HCT116 (cell line): ENCODE data around the gene CDH13. TPM values are rescaled to one million over a fixed set of nuclear protein-coding genes. Genes with fewer than 3 reads are reported as not detected.

ENCODE experiments used
- ATAC-seq: fragments of 200-7000 bp; cut with Tn5 transposase; 2 replicates; pipeline ENCODE4 v1.9.1; 2020; ENCODE audit warnings: mild to moderate bottlenecking, moderate library complexity
- BruUV-seq: library from RNA; stranded (reverse); fragments of 400-500 nt; replicated peaks from 2 replicates; lab custom pipeline; 2021; lab: Mats Ljungman, UMichigan
- CTCF ChIA-PET: fragments of 300-600 bp; sonication (Branson Sonifier 250); formaldehyde crosslinking; loops from one replicate; lab custom pipeline; 2021; ENCODE audit warnings: antibody characterized with exemption; lab: Charles Lee
- POLR2A ChIA-PET: fragments of 300-600, 350-600 bp; sonication (Branson Sonifier 250); formaldehyde crosslinking; loops from one replicate; lab custom pipeline; 2021; ENCODE audit warnings: antibody characterized with exemption; lab: Charles Lee
- RAD21 ChIA-PET, 2 experiments: fragments of 300-600 bp; sonication (Branson Sonifier 250); formaldehyde crosslinking; loops; one replicate each; lab custom pipeline; 2023; ENCODE audit warnings: low total read pairs in 2 of 2; ENCODE audit not compliant: uncharacterized antibody in 2 of 2, unreplicated experiment in 2 of 2, low non-redundant PET in 1 of 2; lab: Charles Lee
- DNase-seq: peaks from one replicate; pipeline ENCODE4 v3.0.0-alpha.2; 2010; ENCODE audit warnings: low read depth, low spot score
- H2AFZ ChIP-seq: fragments of 200-600 bp; shearing (Covaris generic), sonication (generic); 2 replicates; pipeline ENCODE4 v1.6.1; 2017; ENCODE audit warnings: low read depth, mixed run types, mixed read lengths, antibody characterized with exemption, low read length; ENCODE audit not compliant: poor library complexity, severe bottlenecking
- H3K27ac ChIP-seq: 2 replicates; pipeline ENCODE4 v1.5.1; 2012; ENCODE audit warnings: low read depth, low read length
- H3K27me3 ChIP-seq: fragments of 200-600 bp; sonication (generic); 2 replicates; pipeline ENCODE4 v1.6.1; 2016; ENCODE audit warnings: mixed run types, low read length, mixed read lengths; ENCODE audit not compliant: insufficient read depth
- H3K36me3 ChIP-seq, 2 experiments: fragments of 200-500 bp in 1 of 2; fragments of 200-600 bp in 1 of 2; sonication (Bioruptor generic) in 1 of 2; sonication (generic) in 1 of 2; 2 replicates each; pipeline versions ENCODE4 v1.5.1 to v1.6.1; 2014 to 2016; ENCODE audit warnings: low read length in 2 of 2, inconsistent platforms in 1 of 2, mixed read lengths in 1 of 2, mixed run types in 1 of 2; ENCODE audit not compliant: insufficient read depth in 2 of 2, control insufficient read depth in 1 of 2
- H3K4me1 ChIP-seq, 2 experiments: fragments of 200-600 bp in 1 of 2; sonication (generic) in 1 of 2; 2 replicates each; pipeline versions ENCODE4 v1.5.1 to v1.6.1; 2012 to 2017; ENCODE audit warnings: low read length in 2 of 2, inconsistent platforms in 1 of 2, mild to moderate bottlenecking in 1 of 2, mixed read lengths in 1 of 2, mixed run types in 1 of 2, moderate library complexity in 1 of 2; ENCODE audit not compliant: insufficient read depth in 2 of 2, control insufficient read depth in 1 of 2
- H3K4me2 ChIP-seq: fragments of 200-600 bp; sonication (generic); 2 replicates; pipeline ENCODE4 v1.6.1; 2017; ENCODE audit warnings: mixed run types, low read length, mixed read lengths
- H3K4me3 ChIP-seq, 2 experiments: fragments of 200-600 bp in 1 of 2; sonication (generic) in 1 of 2; replicated peaks in 1 of 2; 2 replicates each; pipeline ENCODE4 v1.5.1; 2011 to 2016; ENCODE audit warnings: low read length in 2 of 2, control low read depth in 1 of 2, low read depth in 1 of 2, mild to moderate bottlenecking in 1 of 2, mixed read lengths in 1 of 2, mixed run types in 1 of 2
- H3K79me2 ChIP-seq: fragments of 200-600 bp; sonication (generic); 2 replicates; pipeline ENCODE4 v1.6.1; 2017; ENCODE audit warnings: mild to moderate bottlenecking, mixed run types, low read length, moderate library complexity, mixed read lengths; ENCODE audit not compliant: insufficient read depth
- H3K9ac ChIP-seq: fragments of 200-600 bp; sonication (generic); 2 replicates; pipeline ENCODE4 v1.6.1; 2016; ENCODE audit warnings: low read length, mixed read lengths
- H3K9me2 ChIP-seq: fragments of 200-600 bp; sonication (generic), shearing (Covaris generic); 2 replicates; pipeline ENCODE4 v1.6.1; 2017; ENCODE audit warnings: mixed run types, mild to moderate bottlenecking, moderate library complexity; ENCODE audit not compliant: insufficient read depth
- H3K9me3 ChIP-seq, 2 experiments: fragments of 200-500 bp in 1 of 2; fragments of 200-600 bp in 1 of 2; sonication (Bioruptor generic) in 1 of 2; sonication (generic) in 1 of 2; 2 replicates each; pipeline ENCODE4 v1.6.1; 2014 to 2017; ENCODE audit warnings: low read length in 2 of 2, mixed read lengths in 2 of 2, inconsistent platforms in 1 of 2, low read depth in 1 of 2, mild to moderate bottlenecking in 1 of 2, mixed run types in 1 of 2, moderate library complexity in 1 of 2; ENCODE audit not compliant: control insufficient read depth in 1 of 2, insufficient read depth in 1 of 2
- H4K20me1 ChIP-seq: fragments of 200-600 bp; sonication (generic), shearing (Covaris generic); 2 replicates; pipeline ENCODE4 v1.6.1; 2017; ENCODE audit warnings: mixed run types, mild to moderate bottlenecking, moderate library complexity; ENCODE audit not compliant: insufficient read depth
- CBX3 ChIP-seq: IDR thresholded peaks from 2 replicates; pipeline ENCODE4 v1.6.1; 2012; ENCODE audit warnings: low read depth
- CEBPB ChIP-seq: IDR thresholded peaks from 2 replicates; pipeline ENCODE4 v1.6.1; 2012; ENCODE audit warnings: low read depth
- EGR1 ChIP-seq: IDR thresholded peaks from 2 replicates; pipeline ENCODE4 v1.6.1; 2012; ENCODE audit warnings: low read depth
- ELF1 ChIP-seq: IDR thresholded peaks from 2 replicates; pipeline ENCODE4 v1.6.1; 2012; ENCODE audit warnings: low read depth, borderline replicate concordance
- EZH2 ChIP-seq: fragments of 200-600 bp; sonication (generic); IDR thresholded peaks from 2 replicates; pipeline ENCODE4 v1.6.1; 2017; ENCODE audit warnings: antibody characterized with exemption, mixed run types
- EZH2phosphoT487 ChIP-seq: fragments of 200-600 bp; IDR thresholded peaks from 2 replicates; pipeline ENCODE4 v1.6.1; 2018; ENCODE audit warnings: antibody characterized with exemption, borderline replicate concordance
- JUND ChIP-seq: IDR thresholded peaks from 2 replicates; pipeline ENCODE4 v1.6.1; 2012
- POLR2A ChIP-seq: IDR thresholded peaks from 2 replicates; pipeline ENCODE4 v1.7.0; 2011; ENCODE audit warnings: borderline replicate concordance; ENCODE audit not compliant: insufficient read depth, insufficient read length; ENCODE audit errors: extremely low read depth
- RAD21 ChIP-seq: IDR thresholded peaks from 2 replicates; pipeline ENCODE4 v1.6.1; 2012; ENCODE audit warnings: low read depth, mild to moderate bottlenecking
- SIN3A ChIP-seq: IDR thresholded peaks from 2 replicates; pipeline ENCODE4 v1.6.1; 2012; ENCODE audit warnings: low read depth
- SRF ChIP-seq: IDR thresholded peaks from 2 replicates; pipeline ENCODE4 v1.6.1; 2012; ENCODE audit warnings: low read depth
- TCF7L2 ChIP-seq: IDR thresholded peaks from 2 replicates; pipeline ENCODE4 v1.7.0; 2011; ENCODE audit warnings: borderline replicate concordance, inconsistent platforms; ENCODE audit not compliant: insufficient read depth, insufficient read length; ENCODE audit errors: extremely low read depth
- YY1 ChIP-seq: IDR thresholded peaks from 2 replicates; pipeline ENCODE4 v1.6.1; 2011; ENCODE audit warnings: low read length, low read depth, moderate library complexity, mild to moderate bottlenecking; ENCODE audit not compliant: insufficient replicate concordance; ENCODE audit errors: extremely low read depth
- ZFX ChIP-seq: fragments of 450-650 bp; IDR thresholded peaks from 2 replicates; pipeline ENCODE4 v1.6.1; 2017
- ZNF274 ChIP-seq: fragments of 200-500 bp; sonication (Bioruptor generic); IDR thresholded peaks from 2 replicates; pipeline ENCODE4 v1.6.1; 2014; ENCODE audit warnings: mild to moderate bottlenecking, low read depth, low read length, inconsistent platforms
- intact Hi-C: fragments of 100-400 bp; cut with micrococcal nuclease; formaldehyde crosslinking; loops from 2 replicates; pipeline ENCODE4 v1.10.0; 2022
- total RNA-seq: library from RNA; stranded (reverse); gene quantifications from one replicate; pipeline ENCODE4 v1.2.1, GENCODE V29; 2021; ENCODE audit not compliant: unreplicated experiment
- TF ChIP-seq, protein P1 (sequence below): IDR thresholded peaks from 2 replicates; pipeline ENCODE4 v1.6.1; 2012
- TF ChIP-seq, protein P2 (sequence below): IDR thresholded peaks from 2 replicates; pipeline ENCODE4 v1.6.1; 2012; ENCODE audit warnings: low read depth
- TF ChIP-seq, protein P3 (sequence below): IDR thresholded peaks from 2 replicates; pipeline ENCODE4 v1.6.1; 2011; ENCODE audit warnings: mild to moderate bottlenecking, low read length, moderate library complexity; ENCODE audit not compliant: insufficient replicate concordance; ENCODE audit errors: extremely low read depth
- TF ChIP-seq, protein P4 (sequence below): IDR thresholded peaks from 2 replicates; pipeline ENCODE4 v1.6.1; 2012

Gene CDH13
- total RNA-seq, 1 experiment from 2014 or later = not detected

DNA sequence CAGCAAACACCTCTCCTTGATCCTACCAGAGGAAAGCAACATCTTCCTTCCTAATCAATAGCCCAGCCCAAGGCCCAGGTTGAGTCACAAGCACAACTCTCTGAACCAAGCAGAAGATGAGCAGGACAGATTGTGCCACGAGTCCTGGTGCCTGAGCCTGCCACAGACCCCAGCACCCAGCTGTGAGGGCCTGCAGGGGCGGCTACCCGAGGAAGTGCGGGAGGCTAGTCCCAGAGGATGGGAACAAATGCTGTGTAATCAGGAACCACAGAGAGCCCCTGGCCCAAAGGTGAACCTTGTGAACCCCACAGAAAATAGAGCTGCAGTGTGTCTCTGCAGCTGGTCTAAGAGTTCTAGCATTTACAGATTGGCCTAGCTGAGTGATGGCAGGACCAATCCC is 1054.2 kb downstream of the CDH13 start:
- POLR2A ChIA-PET = no interaction called here

More for the DNA sequence above, 1054.2 kb downstream of the CDH13 start:
- Histone ChIP-seq H3K4me2 (no peak overlapping the region), H3K27me3 (peaks cover 56% of the 10 kb centered on the region)
- intact Hi-C loops = no loop called here
- TF ChIP-seq EZH2phosphoT487 = no peak
- TF ChIP-seq, protein P1, sequence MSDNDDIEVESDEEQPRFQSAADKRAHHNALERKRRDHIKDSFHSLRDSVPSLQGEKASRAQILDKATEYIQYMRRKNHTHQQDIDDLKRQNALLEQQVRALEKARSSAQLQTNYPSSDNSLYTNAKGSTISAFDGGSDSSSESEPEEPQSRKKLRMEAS = no peak
- no peak for TF ChIP-seq TCF7L2
- TF ChIP-seq, protein P2, sequence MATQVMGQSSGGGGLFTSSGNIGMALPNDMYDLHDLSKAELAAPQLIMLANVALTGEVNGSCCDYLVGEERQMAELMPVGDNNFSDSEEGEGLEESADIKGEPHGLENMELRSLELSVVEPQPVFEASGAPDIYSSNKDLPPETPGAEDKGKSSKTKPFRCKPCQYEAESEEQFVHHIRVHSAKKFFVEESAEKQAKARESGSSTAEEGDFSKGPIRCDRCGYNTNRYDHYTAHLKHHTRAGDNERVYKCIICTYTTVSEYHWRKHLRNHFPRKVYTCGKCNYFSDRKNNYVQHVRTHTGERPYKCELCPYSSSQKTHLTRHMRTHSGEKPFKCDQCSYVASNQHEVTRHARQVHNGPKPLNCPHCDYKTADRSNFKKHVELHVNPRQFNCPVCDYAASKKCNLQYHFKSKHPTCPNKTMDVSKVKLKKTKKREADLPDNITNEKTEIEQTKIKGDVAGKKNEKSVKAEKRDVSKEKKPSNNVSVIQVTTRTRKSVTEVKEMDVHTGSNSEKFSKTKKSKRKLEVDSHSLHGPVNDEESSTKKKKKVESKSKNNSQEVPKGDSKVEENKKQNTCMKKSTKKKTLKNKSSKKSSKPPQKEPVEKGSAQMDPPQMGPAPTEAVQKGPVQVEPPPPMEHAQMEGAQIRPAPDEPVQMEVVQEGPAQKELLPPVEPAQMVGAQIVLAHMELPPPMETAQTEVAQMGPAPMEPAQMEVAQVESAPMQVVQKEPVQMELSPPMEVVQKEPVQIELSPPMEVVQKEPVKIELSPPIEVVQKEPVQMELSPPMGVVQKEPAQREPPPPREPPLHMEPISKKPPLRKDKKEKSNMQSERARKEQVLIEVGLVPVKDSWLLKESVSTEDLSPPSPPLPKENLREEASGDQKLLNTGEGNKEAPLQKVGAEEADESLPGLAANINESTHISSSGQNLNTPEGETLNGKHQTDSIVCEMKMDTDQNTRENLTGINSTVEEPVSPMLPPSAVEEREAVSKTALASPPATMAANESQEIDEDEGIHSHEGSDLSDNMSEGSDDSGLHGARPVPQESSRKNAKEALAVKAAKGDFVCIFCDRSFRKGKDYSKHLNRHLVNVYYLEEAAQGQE = no peak
- TF ChIP-seq, protein P3, sequence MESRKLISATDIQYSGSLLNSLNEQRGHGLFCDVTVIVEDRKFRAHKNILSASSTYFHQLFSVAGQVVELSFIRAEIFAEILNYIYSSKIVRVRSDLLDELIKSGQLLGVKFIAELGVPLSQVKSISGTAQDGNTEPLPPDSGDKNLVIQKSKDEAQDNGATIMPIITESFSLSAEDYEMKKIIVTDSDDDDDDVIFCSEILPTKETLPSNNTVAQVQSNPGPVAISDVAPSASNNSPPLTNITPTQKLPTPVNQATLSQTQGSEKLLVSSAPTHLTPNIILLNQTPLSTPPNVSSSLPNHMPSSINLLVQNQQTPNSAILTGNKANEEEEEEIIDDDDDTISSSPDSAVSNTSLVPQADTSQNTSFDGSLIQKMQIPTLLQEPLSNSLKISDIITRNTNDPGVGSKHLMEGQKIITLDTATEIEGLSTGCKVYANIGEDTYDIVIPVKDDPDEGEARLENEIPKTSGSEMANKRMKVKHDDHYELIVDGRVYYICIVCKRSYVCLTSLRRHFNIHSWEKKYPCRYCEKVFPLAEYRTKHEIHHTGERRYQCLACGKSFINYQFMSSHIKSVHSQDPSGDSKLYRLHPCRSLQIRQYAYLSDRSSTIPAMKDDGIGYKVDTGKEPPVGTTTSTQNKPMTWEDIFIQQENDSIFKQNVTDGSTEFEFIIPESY = no peak
- no peak for TF ChIP-seq CBX3
- no peak for TF ChIP-seq ZFX
- no peak for TF ChIP-seq ELF1
- TF ChIP-seq JUND = no peak
- TF ChIP-seq RAD21 = no peak
- no peak for TF ChIP-seq SRF
- TF ChIP-seq, protein P4, sequence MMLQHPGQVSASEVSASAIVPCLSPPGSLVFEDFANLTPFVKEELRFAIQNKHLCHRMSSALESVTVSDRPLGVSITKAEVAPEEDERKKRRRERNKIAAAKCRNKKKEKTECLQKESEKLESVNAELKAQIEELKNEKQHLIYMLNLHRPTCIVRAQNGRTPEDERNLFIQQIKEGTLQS = no peak
- no peak for TF ChIP-seq EGR1
- TF ChIP-seq SIN3A = no peak
- TF ChIP-seq POLR2A = no peak
- TF ChIP-seq CEBPB = no peak
- no peak for TF ChIP-seq YY1
- no peak for TF ChIP-seq ZNF274
- no peak for TF ChIP-seq EZH2
- TF ChIP-seq, all 23 proteins: peak for 0
- Histone ChIP-seq H3K4me1 (no peaks in the 10 kb centered on the region), H3K79me2 (no peaks in the 10 kb centered on the region), H3K9me3 (no peaks in the 10 kb centered on the region), H3K27ac (no peak overlapping the region), H3K4me3 (no peak overlapping the region), H2AFZ (no peak overlapping the region), H4K20me1 (no peaks in the 10 kb centered on the region), H3K36me3 (no peaks in the 10 kb centered on the region), H3K9me2 (no peaks in the 10 kb centered on the region), H3K9ac (no peak overlapping the region)
- ChIA-PET RAD21 (no interaction called here), CTCF (no interaction called here)
- no peak for ATAC-seq
- BruUV-seq = no TSS peak
- no peak for DNase-seq
